Skeletal muscle cell (primary cell): Measurements from ENCODE around the gene DELE1.

Experiments used
- DNase-seq: peaks from one replicate; pipeline ENCODE4 v3.0.0-alpha.2; 2010; ENCODE audit warnings: low read depth
- H3K4me3 ChIP-seq: 2 replicates; pipeline ENCODE4 v1.5.1; 2011; ENCODE audit warnings: low read depth, mild to moderate bottlenecking, control low read depth, low read length, moderate library complexity

DELE1 gene, protein sequence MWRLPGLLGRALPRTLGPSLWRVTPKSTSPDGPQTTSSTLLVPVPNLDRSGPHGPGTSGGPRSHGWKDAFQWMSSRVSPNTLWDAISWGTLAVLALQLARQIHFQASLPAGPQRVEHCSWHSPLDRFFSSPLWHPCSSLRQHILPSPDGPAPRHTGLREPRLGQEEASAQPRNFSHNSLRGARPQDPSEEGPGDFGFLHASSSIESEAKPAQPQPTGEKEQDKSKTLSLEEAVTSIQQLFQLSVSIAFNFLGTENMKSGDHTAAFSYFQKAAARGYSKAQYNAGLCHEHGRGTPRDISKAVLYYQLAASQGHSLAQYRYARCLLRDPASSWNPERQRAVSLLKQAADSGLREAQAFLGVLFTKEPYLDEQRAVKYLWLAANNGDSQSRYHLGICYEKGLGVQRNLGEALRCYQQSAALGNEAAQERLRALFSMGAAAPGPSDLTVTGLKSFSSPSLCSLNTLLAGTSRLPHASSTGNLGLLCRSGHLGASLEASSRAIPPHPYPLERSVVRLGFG

DNA sequence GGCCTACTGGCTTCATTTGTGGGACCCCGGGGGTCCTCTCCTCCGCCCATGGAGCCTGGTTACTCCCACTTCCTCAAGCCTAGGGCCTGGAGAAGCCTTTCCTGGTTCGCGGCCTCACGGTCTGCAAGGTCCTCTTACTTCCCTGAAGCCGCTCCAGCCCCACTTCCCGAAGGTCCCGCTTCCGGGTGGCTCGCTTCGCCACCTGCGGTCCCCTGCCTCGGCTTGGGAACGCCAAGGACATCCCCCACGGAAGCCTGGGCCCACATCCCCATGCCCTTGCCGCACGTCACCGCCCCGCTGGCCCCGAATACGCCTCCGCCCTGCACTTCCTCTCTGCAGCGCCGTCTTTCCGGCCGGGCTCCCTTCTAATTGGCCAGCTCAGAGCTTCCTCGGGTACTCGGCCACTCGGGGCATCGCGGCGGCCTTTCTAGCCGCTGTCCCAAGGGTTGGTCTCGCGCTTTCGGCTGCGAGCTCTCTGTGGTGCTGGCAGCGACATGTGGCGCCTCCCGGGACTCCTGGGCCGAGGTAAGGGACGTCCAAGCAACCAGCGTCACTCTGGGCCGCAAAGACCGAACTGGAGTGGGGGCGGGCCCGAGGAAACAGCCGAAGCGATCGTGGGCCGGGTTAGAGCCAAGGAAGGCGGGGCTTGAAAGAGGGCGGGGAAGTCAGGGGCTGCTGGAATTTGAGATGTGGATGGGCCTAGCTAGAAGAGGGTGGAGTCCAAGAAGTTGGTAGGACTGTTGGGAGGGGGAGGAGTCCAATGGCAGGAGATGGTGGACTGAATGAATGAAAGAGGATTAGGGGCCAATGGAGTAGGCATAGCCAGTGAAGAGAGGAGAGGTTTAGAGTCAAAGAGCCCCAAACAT is at the start of gene DELE1:
Gene DELE1, plus strand, starts transcription at position 424 of the 866 bp plus-strand sequence. Its CDS starts 71 bp downstream, at position 495.
- peak; percentile 77 for DNase-seq
- H3K4me3 ChIP-seq: peak within 1 kb of the TSS; percentile 72

DNA sequence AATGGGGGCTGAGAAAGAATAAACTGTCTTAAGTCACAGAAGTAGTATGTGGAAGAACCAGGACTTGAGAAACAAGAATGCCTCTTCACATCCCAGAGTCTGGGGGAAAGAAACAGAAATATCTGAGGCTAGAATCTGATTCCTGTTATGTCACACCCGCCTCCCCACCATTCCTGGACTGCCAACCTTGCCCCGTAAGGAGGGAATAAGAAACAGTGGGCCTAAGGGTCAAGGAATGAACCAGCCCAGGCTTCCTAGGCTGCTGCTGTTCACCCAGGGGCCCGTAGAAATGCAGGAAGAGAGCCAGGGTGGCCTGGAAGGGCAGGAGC is 49.8 kb upstream of the DELE1 start:
- DNase-seq: no peak
- H3K4me3 ChIP-seq: no peak overlapping the region

DNA sequence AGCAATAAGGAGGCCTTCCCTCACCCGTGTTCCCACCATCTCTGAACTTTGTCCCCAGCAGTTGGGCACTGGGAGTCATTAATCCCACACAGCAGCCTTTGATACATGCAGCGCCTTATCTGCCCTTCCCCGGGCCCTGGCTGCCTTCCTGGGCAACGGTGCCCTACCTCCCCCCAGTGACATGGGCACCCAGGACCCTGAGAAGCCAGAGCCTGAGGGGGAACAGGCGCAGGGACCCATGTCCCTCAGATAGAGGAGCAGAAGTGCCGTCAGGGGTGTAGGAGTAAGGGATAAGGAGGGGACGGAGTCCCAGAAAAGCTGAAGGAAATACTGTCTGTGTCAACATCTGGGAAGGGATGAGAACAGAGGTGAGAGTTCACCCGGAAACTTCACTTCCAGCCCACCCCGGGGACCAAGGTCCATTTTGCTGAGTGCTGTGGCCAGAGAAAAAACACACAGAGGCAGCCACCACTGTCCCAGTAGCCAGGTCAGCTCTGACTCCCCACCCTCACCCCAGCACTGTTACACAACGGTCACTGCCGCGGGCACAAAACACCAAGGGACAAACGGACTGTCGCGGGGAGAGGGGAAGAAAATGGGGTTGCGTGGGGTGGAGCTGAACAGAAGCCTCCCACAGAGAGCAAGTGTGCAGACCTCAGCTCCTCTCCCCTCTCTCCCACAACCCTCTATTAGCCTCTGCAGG is 49.3 kb upstream of the DELE1 start:
- no peak for DNase-seq
- no peak overlapping the region for H3K4me3 ChIP-seq

DNA sequence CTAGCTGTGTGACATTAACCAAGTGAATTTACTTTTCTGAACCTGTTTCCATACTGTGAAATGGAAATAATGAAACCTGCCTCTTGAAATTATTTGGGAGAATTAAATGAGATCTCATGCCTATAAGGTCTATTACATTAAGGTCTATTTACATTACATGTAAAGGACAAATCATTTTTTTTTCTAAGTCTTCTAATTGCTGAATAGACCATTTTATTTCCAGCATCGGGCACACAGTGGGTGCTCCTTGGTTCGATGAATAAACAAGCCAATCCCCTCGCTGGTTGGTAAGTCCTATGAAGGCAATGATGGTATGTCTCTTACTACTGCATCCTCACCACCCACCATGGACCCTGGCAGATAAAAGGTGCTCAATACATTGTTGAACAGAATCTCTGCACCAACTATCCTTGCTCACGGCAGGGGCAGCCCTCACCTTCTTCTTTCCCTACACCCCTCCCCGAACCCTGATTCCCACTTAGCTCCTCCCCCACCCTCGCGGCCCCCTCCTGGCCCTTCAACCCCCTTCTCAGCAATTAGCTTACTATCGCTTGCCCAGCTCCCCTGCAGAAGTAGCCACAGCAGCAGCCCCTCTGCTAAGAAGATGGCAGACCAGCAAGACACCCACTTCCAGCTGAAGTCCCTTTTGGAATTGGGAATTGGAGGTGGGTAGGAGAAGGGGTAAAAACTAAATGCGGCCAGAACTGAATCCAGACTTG is 48.5 kb upstream of the DELE1 start:
- DNase-seq: no peak
- H3K4me3 ChIP-seq: no peak overlapping the region

DNA sequence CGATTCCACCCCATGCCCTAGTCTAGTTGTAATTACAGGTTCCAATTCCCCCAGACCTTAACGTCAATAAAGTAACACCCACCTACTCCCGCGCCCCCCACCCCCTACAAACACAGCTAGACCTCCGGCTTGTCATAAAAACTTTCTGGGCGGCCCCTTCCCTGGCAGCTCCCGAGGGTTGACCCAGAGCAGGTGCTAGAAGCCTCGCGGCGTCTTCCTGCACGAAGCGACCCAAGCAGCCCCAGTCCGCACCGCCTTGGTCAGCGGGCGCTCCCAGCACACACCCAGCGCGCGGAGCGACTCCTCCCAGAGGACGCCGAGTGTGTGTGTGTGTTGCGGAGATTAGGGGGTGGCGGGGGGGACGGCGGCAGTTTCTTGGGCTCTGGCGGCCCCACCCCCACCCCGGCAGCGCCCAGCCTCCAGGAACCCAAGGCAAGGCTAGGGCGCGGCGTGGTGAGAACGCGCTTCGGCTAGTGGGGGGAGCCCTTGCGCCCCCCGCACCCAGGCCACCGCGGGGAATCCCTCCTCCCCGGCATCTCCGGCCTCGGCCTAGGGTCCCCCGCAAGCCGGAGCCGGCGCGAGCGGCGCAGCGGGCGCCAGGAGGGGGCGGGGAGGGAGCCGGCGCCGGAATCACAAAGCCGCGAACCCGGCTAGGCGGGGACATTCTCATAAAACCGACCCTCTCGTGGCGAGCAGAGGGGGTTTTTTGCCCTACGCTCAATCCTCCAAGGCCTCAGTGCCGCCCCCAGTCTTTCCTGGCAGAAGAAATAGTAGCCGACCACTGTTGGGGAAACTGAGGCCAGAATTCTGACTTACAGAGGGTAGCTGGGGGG is 47.7 kb upstream of the DELE1 start:
- H3K4me3 ChIP-seq: peak overlapping the region; percentile 24
- no peak for DNase-seq

DNA sequence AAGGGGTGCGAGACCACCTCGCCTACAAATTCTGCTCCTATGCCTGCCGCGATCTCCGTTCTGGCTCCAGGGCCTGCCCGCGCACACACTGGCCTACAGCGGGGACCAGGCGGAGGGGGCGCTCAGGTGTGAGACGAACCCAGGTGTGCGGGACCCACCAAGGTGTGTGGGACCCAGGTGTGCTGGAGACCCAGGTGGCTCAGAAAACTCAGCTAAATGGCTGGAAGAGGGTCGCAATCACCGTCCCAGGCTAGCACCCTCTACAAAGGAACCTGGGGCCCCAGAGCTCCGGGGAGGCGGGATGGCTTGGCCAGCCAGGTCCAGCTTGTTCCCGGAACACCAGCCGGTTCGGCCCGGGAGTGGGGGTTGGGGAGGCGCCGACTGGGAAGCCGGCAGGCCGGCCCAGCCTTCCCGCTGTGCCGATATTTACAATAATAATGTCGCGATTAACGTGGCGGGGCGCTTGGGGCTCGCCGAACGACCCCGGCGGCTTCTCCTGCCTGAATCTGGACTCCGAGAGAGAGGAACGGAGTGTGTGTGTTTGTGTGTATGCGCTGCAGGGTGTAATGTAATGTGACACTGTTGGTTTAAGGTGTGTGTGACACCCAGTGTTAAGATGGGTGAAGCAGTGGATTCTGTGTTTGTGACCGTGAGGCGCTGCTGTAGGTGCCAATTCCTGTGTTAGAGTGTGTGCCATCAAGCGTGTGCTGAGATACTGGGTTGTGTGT is 46.9 kb upstream of the DELE1 start:
- peak overlapping the region; percentile 24 for H3K4me3 ChIP-seq
- DNase-seq: no peak

DNA sequence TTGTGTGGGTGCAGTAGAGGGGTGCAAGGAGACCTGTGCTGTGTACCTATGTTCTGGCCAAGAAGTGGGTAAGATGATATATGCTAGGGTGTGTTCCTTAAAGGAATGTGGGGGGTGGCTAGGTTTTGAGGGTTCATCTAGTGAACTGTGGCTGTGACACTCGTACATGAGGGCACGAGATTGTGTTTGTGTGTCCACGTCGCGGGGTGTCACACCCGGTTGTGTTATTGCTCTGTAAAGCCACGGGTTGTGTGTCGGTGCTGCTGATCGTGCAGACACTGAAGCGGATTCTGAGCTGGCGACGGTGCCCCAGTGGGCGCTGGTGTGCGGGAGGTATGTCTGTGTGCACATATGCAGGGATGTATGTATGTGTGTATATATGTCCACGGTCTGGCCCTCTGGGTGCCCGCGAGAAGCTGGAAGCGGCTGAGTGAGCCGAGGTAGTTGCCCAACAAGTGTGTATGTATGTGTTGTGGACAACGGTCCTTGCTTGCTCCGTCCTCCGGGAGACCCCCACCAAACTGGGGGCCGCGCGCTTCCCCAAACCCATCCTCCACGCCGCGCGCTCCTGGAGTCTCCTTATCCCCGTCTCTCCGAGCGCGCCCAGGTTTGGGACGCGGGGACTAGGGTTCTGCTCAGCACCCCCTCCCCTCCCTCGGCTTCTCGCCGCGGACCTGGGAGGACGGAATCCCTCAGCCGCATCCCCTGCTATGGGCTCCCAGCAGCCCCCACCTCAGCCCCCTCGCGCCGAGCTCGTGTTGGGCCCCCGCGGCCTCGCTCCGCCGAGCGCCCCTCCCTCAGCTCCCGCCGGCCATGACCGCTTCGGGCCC is 46.1 kb upstream of the DELE1 start:
- H3K4me3 ChIP-seq: peak overlapping the region; percentile 52
- DNase-seq: no peak

DNA sequence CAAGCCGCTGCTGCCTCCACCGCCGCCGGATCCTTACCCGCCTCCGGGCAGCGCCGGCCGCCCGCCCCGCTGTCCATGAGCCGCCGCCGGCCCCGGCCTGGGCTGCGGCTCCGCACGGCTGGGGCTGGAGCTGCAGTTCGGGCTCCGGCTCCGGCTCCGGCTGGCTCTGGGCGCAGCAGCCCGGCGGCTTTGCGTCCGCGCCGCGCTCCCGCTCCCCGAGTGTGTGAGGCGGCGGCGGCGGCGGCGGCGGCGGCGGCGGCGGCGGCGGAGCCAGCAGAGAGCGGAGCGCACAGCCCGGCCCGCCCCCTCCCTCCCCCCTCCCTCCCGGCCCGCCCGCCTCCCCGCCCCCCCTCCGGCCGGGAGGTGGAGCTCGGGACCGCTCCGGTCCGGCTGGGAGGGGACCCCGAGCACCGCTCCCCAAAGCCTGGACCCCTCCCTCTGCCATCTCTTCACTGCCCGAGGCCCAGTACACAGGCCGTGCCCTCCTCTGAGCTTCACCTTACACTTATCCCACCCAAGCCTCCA is 45.4 kb upstream of the DELE1 start, which contains the start of gene PCDH1:
Gene PCDH1, minus strand, starts transcription at position 225 of the 525 bp plus-strand sequence. Its CDS starts 148 bp downstream, at position 77.
- DNase-seq: no peak
- H3K4me3 ChIP-seq: peak within 1 kb of the TSS; percentile 52

DNA sequence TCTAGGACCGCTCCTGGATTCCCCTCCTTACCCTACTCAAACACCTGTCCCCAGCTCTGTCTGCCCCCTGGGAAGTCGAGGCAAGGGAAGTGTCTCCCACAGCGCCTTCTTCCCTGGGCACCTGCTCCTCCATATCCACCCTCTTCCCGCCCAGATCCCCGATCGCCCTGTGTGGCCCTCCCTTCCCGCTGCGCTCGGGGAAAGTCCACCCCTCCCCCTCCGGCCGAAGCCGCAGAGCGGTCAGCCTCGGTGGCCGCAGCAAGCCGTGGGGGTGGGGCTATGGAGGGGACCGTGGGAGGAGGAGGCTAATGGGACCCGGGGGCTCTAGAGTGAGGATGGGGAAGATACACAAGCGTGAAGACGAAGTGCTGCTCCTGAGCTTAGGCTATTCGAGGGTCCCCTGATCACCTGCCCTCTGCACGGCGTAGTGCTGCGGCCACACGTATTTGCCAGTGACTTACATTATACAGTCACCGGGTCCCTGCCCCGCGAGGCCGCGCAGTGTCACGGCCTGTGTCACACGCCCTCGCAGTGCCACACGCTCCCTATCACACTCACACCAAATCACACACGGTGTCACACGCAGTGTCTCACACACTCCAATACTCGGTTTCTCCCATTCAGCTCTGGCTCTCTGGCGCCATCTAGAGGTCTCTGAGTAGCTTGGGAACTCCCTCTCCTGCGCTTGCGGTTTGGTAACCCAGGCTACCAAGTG is 44.8 kb upstream of the DELE1 start:
- peak; percentile 36 for DNase-seq
- H3K4me3 ChIP-seq: peak overlapping the region; percentile 42

DNA sequence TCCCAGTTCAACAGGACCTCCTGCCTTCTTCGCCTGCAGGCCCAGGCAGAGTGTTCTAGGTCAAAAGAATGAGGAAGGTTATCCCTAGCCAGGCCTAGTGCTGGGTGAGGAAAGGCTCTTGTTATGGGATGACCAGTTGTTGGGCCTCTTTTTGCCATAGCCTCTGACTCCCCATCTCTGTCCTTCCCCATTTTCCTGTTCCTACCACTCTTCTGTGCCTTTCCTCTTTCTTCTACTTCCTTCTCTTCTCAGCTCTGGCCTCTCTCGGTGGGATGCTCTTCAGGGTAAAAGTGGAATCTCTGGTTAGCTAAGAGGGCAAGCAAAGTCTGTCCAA is 44.3 kb upstream of the DELE1 start:
- no peak overlapping the region for H3K4me3 ChIP-seq
- no peak for DNase-seq

DNA sequence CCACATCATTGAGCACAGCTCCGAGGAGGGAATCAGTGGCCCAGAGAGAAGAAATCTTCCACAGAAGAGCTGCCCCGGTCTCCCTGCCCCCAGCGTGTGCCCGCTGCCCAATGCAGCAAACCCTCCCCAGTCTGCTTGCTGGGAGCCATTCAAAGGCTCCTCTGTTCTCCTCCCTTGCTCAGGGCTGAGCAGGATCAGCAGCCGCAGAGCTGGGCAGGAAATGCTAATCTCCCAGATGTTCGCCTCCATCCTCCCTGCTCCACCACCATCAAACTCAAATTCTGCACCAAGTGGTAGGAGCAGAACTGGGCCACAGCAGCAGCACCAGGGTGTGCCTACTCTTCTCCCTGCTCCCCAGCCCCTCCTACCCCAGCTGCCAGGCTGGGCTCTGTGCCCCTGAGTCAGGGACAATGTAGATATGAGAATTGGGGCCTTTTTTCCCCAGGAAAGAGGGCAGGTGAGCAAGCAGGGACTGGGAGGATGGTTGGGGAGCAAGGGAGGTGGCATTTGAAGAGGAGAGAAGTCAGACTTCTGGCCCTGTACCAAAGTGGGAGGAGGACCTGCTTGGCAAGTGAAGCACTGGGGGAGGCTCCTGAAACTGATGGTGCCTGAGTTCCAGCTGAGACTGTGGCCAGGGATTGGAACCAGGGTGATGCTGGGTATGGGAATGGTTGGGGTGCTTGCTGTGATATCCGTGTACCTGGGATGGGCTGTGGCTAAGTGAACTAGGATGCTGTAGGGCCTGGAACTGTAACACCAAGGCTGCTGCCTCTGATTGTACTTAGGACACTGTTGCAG is 43.5 kb upstream of the DELE1 start:
- no peak overlapping the region for H3K4me3 ChIP-seq
- DNase-seq: no peak

DNA sequence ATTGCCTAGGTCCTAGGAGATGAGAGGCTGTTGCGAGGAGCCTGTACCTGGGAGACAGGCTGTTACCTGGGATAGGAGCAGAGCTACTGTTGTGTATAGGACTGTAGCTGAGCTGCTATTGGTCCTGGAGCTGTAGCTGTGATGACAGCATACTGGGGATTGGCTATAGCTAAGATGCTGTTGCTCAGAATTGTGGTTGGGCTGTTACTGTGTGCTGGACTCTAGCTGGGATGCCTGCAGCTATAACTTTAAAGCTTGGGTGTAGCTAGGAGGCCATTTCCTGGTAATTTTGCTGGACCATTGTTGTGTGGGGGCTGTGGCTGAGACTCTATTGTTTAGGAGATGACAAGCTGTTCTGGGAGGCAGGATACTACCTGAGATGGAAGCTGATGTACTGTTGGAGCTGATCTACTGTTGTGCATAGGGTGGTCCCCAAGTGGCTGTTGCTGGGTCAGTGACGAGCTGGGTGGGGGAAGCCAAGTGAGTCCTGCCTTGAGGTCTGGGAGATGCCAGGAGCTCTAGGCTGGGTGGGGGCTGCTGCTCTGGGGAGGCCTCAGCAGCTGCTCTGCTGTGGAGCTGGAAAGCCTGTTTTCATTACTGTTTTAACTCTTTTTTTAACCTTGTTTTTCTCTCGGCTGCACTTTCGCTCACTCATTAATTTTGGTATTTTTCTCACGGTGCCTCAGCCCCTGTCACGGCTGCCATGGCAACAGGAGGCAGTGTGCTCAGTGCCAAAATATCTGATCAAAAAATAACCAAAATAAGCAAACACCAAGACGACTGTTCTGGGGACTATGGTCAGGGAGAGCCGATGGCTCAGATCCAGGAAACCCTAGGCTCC is 42.5 kb upstream of the DELE1 start:
- no peak for DNase-seq
- H3K4me3 ChIP-seq: no peak overlapping the region

DNA sequence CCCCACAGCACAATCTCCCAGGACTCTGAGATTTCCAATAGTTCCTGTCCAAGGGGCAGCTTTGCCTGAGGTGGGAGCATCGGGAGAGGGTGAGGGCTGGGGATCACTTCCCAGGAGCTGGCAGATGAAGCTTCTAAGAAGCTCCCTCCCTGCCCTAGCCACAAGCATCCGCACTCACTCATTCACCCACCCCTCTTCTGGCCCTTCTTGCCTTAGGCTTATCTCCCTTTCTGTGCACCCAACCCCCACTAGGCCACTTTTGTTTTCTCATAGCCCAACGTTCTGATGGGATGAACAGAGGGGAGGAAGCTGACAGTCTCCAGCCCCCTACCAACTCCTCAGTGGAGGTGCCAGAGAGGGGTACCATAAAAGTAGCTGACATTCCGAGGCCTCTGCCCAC is 41.8 kb upstream of the DELE1 start:
- no peak overlapping the region for H3K4me3 ChIP-seq
- DNase-seq: no peak

DNA sequence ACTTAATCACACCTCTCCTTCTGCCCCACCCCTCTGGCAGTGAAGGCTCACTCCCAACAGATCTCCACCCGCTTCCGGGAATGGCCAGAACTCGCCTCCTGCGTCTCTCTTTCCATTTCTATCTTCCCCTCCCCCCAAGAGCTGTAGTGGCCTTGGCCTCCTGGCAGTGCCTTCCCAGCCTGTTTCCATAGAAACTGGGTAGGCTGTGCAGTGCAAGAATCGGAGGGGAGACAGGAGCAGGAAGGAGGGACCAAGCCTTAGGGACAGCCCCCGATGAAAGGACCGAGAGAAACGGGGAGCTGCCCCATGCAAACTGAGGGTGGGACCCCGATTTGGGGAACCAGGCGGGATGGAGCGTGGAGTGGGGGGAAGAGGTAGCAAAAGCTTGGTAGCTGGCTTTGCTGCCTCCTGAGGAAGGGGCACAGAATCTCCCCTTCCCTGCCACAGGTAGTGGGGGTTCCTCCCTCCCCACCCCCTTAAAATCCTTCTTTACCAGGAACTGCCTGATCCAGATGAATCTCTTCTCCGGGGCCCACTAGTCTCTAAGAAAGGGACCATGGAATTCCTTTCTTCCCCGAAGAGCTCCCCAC is 41.0 kb upstream of the DELE1 start:
- no peak for DNase-seq
- no peak overlapping the region for H3K4me3 ChIP-seq
